ENCODE data around the gene ABCB10. TPM values are rescaled to one million over a fixed set of nuclear protein-coding genes. Genes with fewer than 3 reads are reported as not detected.

The ABCB10 gene
- total RNA-seq, 1 donor from 2014 or later = 9.3 TPM

DNA sequence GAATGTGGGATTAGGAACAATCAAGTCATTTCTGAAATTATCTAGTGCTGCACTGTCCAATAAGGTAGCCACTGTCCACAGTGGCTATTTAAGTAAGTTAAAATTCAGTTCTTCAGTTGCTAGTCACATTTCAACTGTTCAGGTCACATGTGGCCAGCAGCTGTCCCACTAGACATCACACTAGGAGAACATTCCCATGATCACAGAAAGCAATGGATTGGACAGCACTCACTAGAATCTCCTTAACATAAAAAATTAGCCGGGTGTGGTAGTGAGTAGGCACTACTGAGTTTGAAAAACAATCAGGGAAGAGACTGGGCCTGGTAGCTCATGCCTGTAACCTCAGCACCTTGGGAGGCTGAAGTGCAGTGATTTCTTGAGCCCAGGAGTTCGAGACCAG is 84.0 kb downstream of the ABCB10 start:
- TF ChIP-seq, protein P1, sequence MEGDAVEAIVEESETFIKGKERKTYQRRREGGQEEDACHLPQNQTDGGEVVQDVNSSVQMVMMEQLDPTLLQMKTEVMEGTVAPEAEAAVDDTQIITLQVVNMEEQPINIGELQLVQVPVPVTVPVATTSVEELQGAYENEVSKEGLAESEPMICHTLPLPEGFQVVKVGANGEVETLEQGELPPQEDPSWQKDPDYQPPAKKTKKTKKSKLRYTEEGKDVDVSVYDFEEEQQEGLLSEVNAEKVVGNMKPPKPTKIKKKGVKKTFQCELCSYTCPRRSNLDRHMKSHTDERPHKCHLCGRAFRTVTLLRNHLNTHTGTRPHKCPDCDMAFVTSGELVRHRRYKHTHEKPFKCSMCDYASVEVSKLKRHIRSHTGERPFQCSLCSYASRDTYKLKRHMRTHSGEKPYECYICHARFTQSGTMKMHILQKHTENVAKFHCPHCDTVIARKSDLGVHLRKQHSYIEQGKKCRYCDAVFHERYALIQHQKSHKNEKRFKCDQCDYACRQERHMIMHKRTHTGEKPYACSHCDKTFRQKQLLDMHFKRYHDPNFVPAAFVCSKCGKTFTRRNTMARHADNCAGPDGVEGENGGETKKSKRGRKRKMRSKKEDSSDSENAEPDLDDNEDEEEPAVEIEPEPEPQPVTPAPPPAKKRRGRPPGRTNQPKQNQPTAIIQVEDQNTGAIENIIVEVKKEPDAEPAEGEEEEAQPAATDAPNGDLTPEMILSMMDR (IDR thresholded peaks at IDR 0.05; ENCODE audit: borderline replicate concordance) = no peak
- no peaks in the 10 kb centered on the region for H3K4me1 ChIP-seq
- no peaks in the 10 kb centered on the region for H3K9me3 ChIP-seq (replicated peaks)
- no peaks in the 10 kb centered on the region for H3K27me3 ChIP-seq (ENCODE audit: low read depth)
- no peak for DNase-seq
- intact Hi-C loops (cut with micrococcal nuclease) = no loop called here
- H3K27ac ChIP-seq (replicated peaks) = no peak overlapping the region
- peaks cover 89% of the 10 kb centered on the region for H3K36me3 ChIP-seq
- H3K4me3 ChIP-seq = no peak overlapping the region

DNA sequence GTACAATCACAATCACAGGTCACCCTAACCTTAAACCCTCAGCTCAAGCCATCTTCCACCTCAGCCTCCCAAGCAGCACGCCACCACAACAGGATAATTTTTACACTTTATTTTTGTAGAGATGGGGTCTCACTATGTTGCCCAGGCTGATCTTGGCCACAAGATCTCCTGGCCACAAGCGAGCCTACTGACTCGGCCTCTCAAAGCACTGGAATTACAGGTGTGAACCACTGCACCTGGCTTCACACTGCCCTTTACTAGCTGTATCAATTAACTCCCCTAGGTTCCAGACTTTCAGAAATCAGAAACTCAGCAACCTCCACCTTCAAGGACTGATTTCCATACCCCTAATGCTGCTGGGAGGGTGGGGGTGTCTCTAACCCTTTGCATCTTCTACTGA is 87.3 kb downstream of the ABCB10 start:
- H3K4me1 ChIP-seq = peaks cover 4% of the 10 kb centered on the region
- H3K27ac ChIP-seq (replicated peaks) = no peak overlapping the region
- peaks cover 92% of the 10 kb centered on the region for H3K36me3 ChIP-seq
- H3K9me3 ChIP-seq (replicated peaks) = no peaks in the 10 kb centered on the region
- TF ChIP-seq, protein P1 (IDR thresholded peaks at IDR 0.05; ENCODE audit: borderline replicate concordance) = no peak
- intact Hi-C loops (cut with micrococcal nuclease) = no loop called here
- no peak for DNase-seq
- H3K4me3 ChIP-seq = no peak overlapping the region
- no peaks in the 10 kb centered on the region for H3K27me3 ChIP-seq (ENCODE audit: low read depth)

DNA sequence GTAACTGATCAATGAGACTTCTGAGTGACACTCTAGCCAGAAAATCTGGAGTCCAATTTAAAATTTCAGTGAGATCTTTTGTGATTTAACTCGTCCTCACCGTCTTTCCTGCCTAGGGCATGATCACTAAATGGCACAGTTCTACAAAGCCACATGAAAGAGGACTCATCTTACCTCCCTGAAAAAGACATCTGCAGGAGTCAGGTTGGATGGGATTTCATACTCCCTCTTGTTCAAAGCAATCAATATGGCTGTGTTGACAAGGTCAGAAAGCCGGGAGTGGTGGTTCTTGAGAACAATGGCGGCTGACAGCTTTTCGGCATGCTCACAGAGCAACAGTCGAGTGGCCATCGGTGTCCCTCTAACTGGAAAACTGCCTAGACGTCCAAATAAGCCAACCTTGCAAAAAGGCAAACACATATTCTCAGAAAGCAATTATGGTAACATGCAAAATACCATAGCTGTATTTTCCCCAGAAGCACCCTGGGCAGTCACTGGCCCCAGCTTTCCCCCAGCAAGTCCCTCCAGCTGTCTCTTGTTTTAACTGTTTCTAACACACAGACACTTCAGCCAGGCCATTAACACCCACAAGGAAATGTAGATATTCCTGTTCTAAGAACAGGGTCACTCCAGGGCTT is 88.0 kb downstream of the ABCB10 start:
- Histone ChIP-seq H3K27ac (replicated peaks) (no peak overlapping the region), H3K9me3 (replicated peaks) (no peaks in the 10 kb centered on the region), H3K27me3 (ENCODE audit: low read depth) (no peaks in the 10 kb centered on the region), H3K4me3 (no peak overlapping the region), H3K36me3 (peaks cover 92% of the 10 kb centered on the region), H3K4me1 (peaks cover 4% of the 10 kb centered on the region)
- intact Hi-C loops (cut with micrococcal nuclease) = no loop called here
- no peak for DNase-seq
- TF ChIP-seq, protein P1 (IDR thresholded peaks at IDR 0.05; ENCODE audit: borderline replicate concordance) = no peak

DNA sequence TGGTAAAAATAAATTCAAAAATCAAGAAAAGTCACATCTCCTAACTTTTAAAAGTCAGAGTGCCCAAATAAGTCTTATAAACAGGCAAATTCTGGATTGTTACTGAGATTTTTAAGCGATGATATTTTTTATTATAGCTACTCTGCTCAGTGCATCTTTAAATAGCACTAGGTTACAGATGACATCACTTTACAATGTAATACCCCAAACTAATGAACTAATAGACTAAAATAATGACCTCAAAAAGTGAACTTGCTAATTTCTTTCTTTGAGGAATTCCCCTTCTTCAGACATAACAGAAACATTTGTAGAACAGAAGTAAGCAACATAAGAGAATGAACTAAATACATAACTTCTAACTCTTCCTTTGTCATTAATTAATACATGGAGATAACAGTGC is 91.6 kb downstream of the ABCB10 start:
- TF ChIP-seq, protein P1 (IDR thresholded peaks at IDR 0.05; ENCODE audit: borderline replicate concordance) = no peak
- H3K36me3 ChIP-seq = peaks cover 93% of the 10 kb centered on the region
- H3K4me1 ChIP-seq = peaks cover 5% of the 10 kb centered on the region
- H3K4me3 ChIP-seq = no peak overlapping the region
- no peak overlapping the region for H3K27ac ChIP-seq (replicated peaks)
- no peak for DNase-seq
- H3K27me3 ChIP-seq (ENCODE audit: low read depth) = no peaks in the 10 kb centered on the region
- H3K9me3 ChIP-seq (replicated peaks) = no peaks in the 10 kb centered on the region
- intact Hi-C loops (cut with micrococcal nuclease) = no loop called here

Other genes with a start within 250 kb of the ABCB10 start
- gene CCSAP, start 215.7 kb downstream of the ABCB10 start, total RNA-seq = 2.5 TPM
- 7,565 TPM for gene ACTA1, start 124.6 kb downstream of the ABCB10 start, total RNA-seq
- 31.3 TPM for gene NUP133, start 50.4 kb downstream of the ABCB10 start, total RNA-seq
- gene TAF5L, start 67.4 kb upstream of the ABCB10 start, total RNA-seq = 9.3 TPM
- 3.5 TPM for gene URB2, start 67.5 kb upstream of the ABCB10 start, total RNA-seq